Mesenchymal stem cell (in vitro differentiated cells and primary cell): ENCODE data around the gene PKNOX2.

Experiments
- DNase-seq: peaks from one replicate; pipeline ENCODE4 v3.0.0-alpha.2; 2013
- H2AFZ ChIP-seq: one replicate; pipeline ENCODE4 v1.6.1; 2013; ENCODE audit warnings: low read depth, mild to moderate bottlenecking, control low read depth, inconsistent platforms, low read length, moderate library complexity
- H2AK5ac ChIP-seq: 2 replicates; pipeline ENCODE4 v1.6.1; 2013; ENCODE audit warnings: low read length, moderate library complexity, mild to moderate bottlenecking, inconsistent platforms; ENCODE audit not compliant: severe bottlenecking
- H2BK120ac ChIP-seq: one replicate; pipeline ENCODE4 v1.6.1; 2013; ENCODE audit warnings: low read depth, mild to moderate bottlenecking, inconsistent platforms, low read length, moderate library complexity
- H2BK12ac ChIP-seq, 2 experiments: one replicate each; pipeline ENCODE4 v1.6.1; 2013; ENCODE audit warnings: inconsistent platforms in 2 of 2, low read length in 2 of 2, mild to moderate bottlenecking in 2 of 2, moderate library complexity in 2 of 2, control low read depth in 1 of 2
- H2BK15ac ChIP-seq: one replicate; pipeline ENCODE4 v1.6.1; 2013; ENCODE audit warnings: mild to moderate bottlenecking, low read depth, inconsistent platforms; ENCODE audit not compliant: poor library complexity, severe bottlenecking
- H2BK5ac ChIP-seq: 2 replicates; pipeline ENCODE4 v1.6.1; 2013; ENCODE audit warnings: low read depth, mild to moderate bottlenecking, low read length, control low read depth, inconsistent platforms; ENCODE audit not compliant: poor library complexity, severe bottlenecking
- H3K14ac ChIP-seq, 2 experiments: one replicate each; pipeline ENCODE4 v1.6.1; 2013; ENCODE audit warnings: inconsistent platforms in 2 of 2, low read length in 2 of 2, control low read depth in 1 of 2, mild to moderate bottlenecking in 1 of 2, moderate library complexity in 1 of 2
- H3K18ac ChIP-seq, 2 experiments: one replicate each; pipeline ENCODE4 v1.6.1; 2013; ENCODE audit warnings: inconsistent platforms in 2 of 2, low read length in 2 of 2, control low read depth in 1 of 2, low read depth in 1 of 2, mild to moderate bottlenecking in 1 of 2
- H3K23ac ChIP-seq, 2 experiments: one replicate each; pipeline ENCODE4 v1.6.1; 2013; ENCODE audit warnings: inconsistent platforms in 2 of 2, low read length in 2 of 2, mild to moderate bottlenecking in 2 of 2, moderate library complexity in 2 of 2, control low read depth in 1 of 2
- H3K27ac ChIP-seq: 2 replicates; pipeline ENCODE4 v1.5.1; 2013; ENCODE audit warnings: mild to moderate bottlenecking, moderate library complexity, low read length, control low read depth, inconsistent platforms; ENCODE audit not compliant: poor library complexity, severe bottlenecking
- H3K27me3 ChIP-seq, 2 experiments: 2 replicates each; pipeline versions ENCODE4 v1.6.1 to v1.7.0; 2013; ENCODE audit warnings: low read length in 2 of 2, mild to moderate bottlenecking in 2 of 2, moderate library complexity in 2 of 2, control low read depth in 1 of 2, inconsistent platforms in 1 of 2; ENCODE audit not compliant: control insufficient read depth in 1 of 2, insufficient read depth in 1 of 2
- H3K36me3 ChIP-seq, 2 experiments: 2 replicates each; pipeline versions ENCODE4 v1.6.1 to v1.7.0; 2013; ENCODE audit warnings: low read length in 2 of 2, control low read depth in 1 of 2, inconsistent platforms in 1 of 2, low read depth in 1 of 2, mild to moderate bottlenecking in 1 of 2; ENCODE audit not compliant: insufficient read depth in 2 of 2, control insufficient read depth in 1 of 2
- H3K4ac ChIP-seq, 2 experiments: one replicate each; pipeline ENCODE4 v1.6.1; 2013; ENCODE audit warnings: inconsistent platforms in 2 of 2, low read length in 2 of 2, mild to moderate bottlenecking in 2 of 2, moderate library complexity in 2 of 2, control low read depth in 1 of 2, low read depth in 1 of 2
- H3K4me1 ChIP-seq: 2 replicates; pipeline ENCODE4 v1.6.1; 2013; ENCODE audit warnings: low read depth, low read length, control low read depth; ENCODE audit not compliant: control insufficient read depth, insufficient read depth
- H3K4me2 ChIP-seq: 2 replicates; pipeline ENCODE4 v1.6.1; 2013; ENCODE audit warnings: low read length, mild to moderate bottlenecking, inconsistent platforms; ENCODE audit not compliant: poor library complexity, severe bottlenecking
- H3K4me3 ChIP-seq, 2 experiments: 2 replicates each; pipeline versions ENCODE4 v1.5.1 to v1.7.0; 2013; ENCODE audit warnings: low read length in 2 of 2, mild to moderate bottlenecking in 2 of 2, control low read depth in 1 of 2, low read depth in 1 of 2; ENCODE audit not compliant: insufficient read depth in 1 of 2
- H3K79me1 ChIP-seq: replicated peaks from 2 replicates; pipeline ENCODE4 v1.6.1; 2013; ENCODE audit warnings: mild to moderate bottlenecking, control low read depth, low read length, inconsistent platforms; ENCODE audit not compliant: poor library complexity, severe bottlenecking
- H3K9ac ChIP-seq: 2 replicates; pipeline ENCODE4 v1.7.0; 2013; ENCODE audit warnings: mild to moderate bottlenecking, low read length, moderate library complexity
- H3K9me3 ChIP-seq: 2 replicates; pipeline ENCODE4 v1.7.0; 2013; ENCODE audit warnings: mild to moderate bottlenecking, low read length; ENCODE audit not compliant: control insufficient read depth
- H4K8ac ChIP-seq: one replicate; pipeline ENCODE4 v1.6.1; 2013; ENCODE audit warnings: inconsistent platforms, mild to moderate bottlenecking, low read length, moderate library complexity
- H4K91ac ChIP-seq: one replicate; pipeline ENCODE4 v1.6.1; 2013; ENCODE audit warnings: mild to moderate bottlenecking, low read length, inconsistent platforms
- WGBS: methylation state at CpG from one replicate; pipeline ENCODE4 v1.1.7; 2013; ENCODE audit warnings: mixed read lengths; 5-methylcytosine and 5-hydroxymethylcytosine counted together

Gene PKNOX2

DNA sequence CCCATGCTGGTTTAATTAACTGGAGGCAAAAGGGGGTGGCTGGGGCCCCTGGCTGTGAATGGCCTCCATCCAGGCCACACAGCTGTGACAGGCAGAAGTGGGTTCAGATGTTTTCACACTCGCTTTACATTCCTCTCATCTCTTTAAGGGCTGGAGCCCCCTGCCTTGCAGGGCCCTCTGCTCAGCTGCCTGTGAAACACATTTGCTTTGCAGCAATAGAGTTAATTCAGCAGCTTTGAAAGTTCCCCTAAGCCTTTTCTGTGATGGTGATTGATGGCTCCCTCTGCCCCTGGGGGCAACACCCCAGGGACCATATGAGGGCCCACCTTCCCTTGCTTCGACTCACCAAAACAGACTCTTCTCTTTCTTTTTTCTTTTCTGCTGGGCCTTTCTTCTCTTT lies 192.2 kb downstream of the PKNOX2 start:
- no peak overlapping the region for H4K8ac ChIP-seq
- no peak overlapping the region for H2BK15ac ChIP-seq
- no peak overlapping the region for H3K14ac ChIP-seq
- peaks cover 31% of the 10 kb centered on the region for H3K4me1 ChIP-seq
- no peak overlapping the region for H4K91ac ChIP-seq
- H2AK5ac ChIP-seq: no peak overlapping the region
- no peaks in the 10 kb centered on the region for H3K9me3 ChIP-seq
- no peak overlapping the region for H3K23ac ChIP-seq
- peaks cover 0 to 64% of the 10 kb centered on the region in 2 experiments for H3K36me3 ChIP-seq
- no peak overlapping the region for H3K9ac ChIP-seq
- no peak overlapping the region for H3K18ac ChIP-seq
- peak overlapping the region; percentile 2 for H3K27ac ChIP-seq
- H3K4ac ChIP-seq: no peak overlapping the region
- H3K4me3 ChIP-seq: no peak overlapping the region
- no peak overlapping the region for H2BK12ac ChIP-seq
- no peak overlapping the region for H3K4me2 ChIP-seq
- H2AFZ ChIP-seq: no peak overlapping the region
- 26% methylated on average over 2 of the region's 2 CpGs for WGBS
- DNase-seq: no peak
- no peak overlapping the region for H2BK5ac ChIP-seq
- peaks cover 21% of the 10 kb centered on the region for H3K79me1 ChIP-seq
- H2BK120ac ChIP-seq: no peak overlapping the region
- H3K27me3 ChIP-seq: peaks cover 0 to 35% of the 10 kb centered on the region in 2 experiments

DNA sequence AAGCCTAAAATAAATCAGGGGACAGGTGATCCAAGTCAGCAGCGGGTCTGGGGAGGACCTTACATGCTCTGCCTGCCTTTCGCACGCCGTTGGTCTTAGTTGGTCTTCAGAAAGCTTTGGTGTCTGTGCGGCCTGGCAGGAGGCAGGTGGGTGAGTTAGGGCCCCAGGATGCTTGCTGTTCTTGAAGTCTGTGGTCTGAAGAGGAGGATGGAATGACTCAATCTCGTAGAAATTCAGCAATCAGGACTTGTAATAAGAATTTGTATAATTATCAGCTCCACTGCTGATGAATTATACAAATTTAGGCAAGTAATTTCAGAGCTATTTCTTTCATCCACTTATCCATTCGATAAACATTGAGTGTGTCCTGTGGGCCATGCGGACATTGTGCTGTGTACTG lies 193.0 kb downstream of the PKNOX2 start:
- Histone ChIP-seq H3K27me3 (peaks cover 0 to 28% of the 10 kb centered on the region in 2 experiments), H3K9me3 (no peaks in the 10 kb centered on the region), H2AFZ (no peak overlapping the region), H3K4me2 (no peak overlapping the region), H3K18ac (no peak overlapping the region), H3K23ac (no peak overlapping the region), H2BK120ac (no peak overlapping the region), H3K9ac (no peak overlapping the region), H2BK12ac (no peak overlapping the region), H3K36me3 (peaks cover 0 to 61% of the 10 kb centered on the region in 2 experiments), H3K4ac (no peak overlapping the region), H2BK5ac (no peak overlapping the region), H3K14ac (no peak overlapping the region), H3K4me1 (peaks cover 31% of the 10 kb centered on the region), H2BK15ac (no peak overlapping the region), H4K91ac (no peak overlapping the region), H3K79me1 (peaks cover 21% of the 10 kb centered on the region), H2AK5ac (peak overlapping the region; percentile 55), H3K4me3 (no peak overlapping the region), H4K8ac (no peak overlapping the region), H3K27ac (peak overlapping the region; percentile 4)
- DNase-seq: no peak
- 76% methylated on average over 5 of the region's 8 CpGs for WGBS

DNA sequence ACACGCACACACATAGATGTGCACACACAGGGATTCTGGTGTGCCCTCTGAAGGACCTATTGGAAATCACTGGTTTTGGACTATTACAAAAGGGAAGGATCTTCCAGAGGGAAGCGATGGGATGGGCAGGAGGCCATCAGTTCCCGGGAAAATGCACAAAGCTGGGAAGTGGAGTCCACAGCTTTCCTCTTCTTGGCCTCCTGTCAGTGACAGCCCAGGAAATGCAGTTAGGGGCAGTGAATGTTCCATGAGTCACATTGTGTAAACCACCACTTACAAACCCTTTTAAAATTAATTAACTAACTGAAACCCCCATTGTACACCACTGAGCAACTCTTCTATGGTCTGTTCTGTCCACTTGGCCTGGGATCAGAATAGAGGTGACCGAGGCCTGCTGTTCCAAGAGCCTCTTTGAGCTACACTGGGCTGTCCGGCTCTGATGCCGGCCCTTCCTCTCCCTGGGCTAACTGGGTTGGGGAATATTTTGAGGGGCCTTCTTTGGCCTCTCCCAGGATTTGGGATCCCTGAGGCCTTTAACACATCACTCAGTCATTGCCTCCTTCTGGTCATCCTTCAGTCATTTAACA lies 193.8 kb downstream of the PKNOX2 start:
- H2AK5ac ChIP-seq: no peak overlapping the region
- no peak overlapping the region for H3K9ac ChIP-seq
- no peak overlapping the region for H2AFZ ChIP-seq
- no peak overlapping the region for H4K91ac ChIP-seq
- H3K4ac ChIP-seq: no peak overlapping the region
- peak; percentile 64 for DNase-seq
- no peak overlapping the region for H3K4me2 ChIP-seq
- H3K23ac ChIP-seq: no peak overlapping the region
- H3K14ac ChIP-seq: no peak overlapping the region
- H3K18ac ChIP-seq: no peak overlapping the region
- H2BK12ac ChIP-seq: peak overlapping the region in 1 of 2 experiments; percentile 72
- no peak overlapping the region for H4K8ac ChIP-seq
- WGBS: 50% methylated on average over 5 of the region's 6 CpGs
- no peak overlapping the region for H2BK120ac ChIP-seq
- H3K36me3 ChIP-seq: peaks cover 0 to 60% of the 10 kb centered on the region in 2 experiments
- H2BK15ac ChIP-seq: no peak overlapping the region
- no peak overlapping the region for H3K4me3 ChIP-seq
- peaks cover 31% of the 10 kb centered on the region for H3K4me1 ChIP-seq
- no peaks in the 10 kb centered on the region for H3K9me3 ChIP-seq
- H2BK5ac ChIP-seq: no peak overlapping the region
- H3K27ac ChIP-seq: peak overlapping the region; percentile 4
- H3K79me1 ChIP-seq: peaks cover 21% of the 10 kb centered on the region
- peaks cover 0 to 21% of the 10 kb centered on the region in 2 experiments for H3K27me3 ChIP-seq

DNA sequence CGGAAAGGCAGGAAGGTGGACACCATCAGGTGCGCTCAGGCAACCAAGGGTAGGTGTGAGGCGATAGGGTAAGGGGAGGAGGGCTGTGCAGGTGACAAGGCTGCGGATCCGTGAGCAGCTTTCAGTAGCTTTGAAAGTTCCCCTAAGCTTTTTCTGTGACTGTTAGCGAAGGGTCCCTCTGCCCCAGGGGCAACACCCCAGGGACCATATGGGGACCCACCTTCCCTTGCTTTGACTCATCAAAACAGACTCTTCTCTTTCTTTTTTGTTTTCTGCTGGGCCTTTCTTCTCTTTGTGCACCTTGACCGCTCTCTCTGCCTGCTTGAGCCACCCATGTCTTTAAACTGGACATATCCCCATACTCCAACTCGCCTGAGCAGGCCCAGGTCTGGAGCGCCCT lies 194.6 kb downstream of the PKNOX2 start:
- no peak overlapping the region for H3K9ac ChIP-seq
- no peak overlapping the region for H2BK120ac ChIP-seq
- no peak overlapping the region for H3K4me3 ChIP-seq
- WGBS: 99% methylated on average over 9 of the region's 9 CpGs
- no peak overlapping the region for H3K23ac ChIP-seq
- H2BK5ac ChIP-seq: no peak overlapping the region
- H3K27ac ChIP-seq: no peak overlapping the region
- peaks cover 0 to 14% of the 10 kb centered on the region in 2 experiments for H3K27me3 ChIP-seq
- H4K91ac ChIP-seq: no peak overlapping the region
- peak overlapping the region; percentile 7 to 72 for H2BK12ac ChIP-seq
- no peaks in the 10 kb centered on the region for H3K9me3 ChIP-seq
- H3K4me1 ChIP-seq: peaks cover 37% of the 10 kb centered on the region
- no peak overlapping the region for H2AFZ ChIP-seq
- H3K4me2 ChIP-seq: no peak overlapping the region
- H3K4ac ChIP-seq: no peak overlapping the region
- peaks cover 0 to 55% of the 10 kb centered on the region in 2 experiments for H3K36me3 ChIP-seq
- peaks cover 22% of the 10 kb centered on the region for H3K79me1 ChIP-seq
- H3K14ac ChIP-seq: peak overlapping the region in 1 of 2 experiments; percentile 71
- peak overlapping the region in 1 of 2 experiments; percentile 68 for H3K18ac ChIP-seq
- no peak overlapping the region for H2BK15ac ChIP-seq
- no peak overlapping the region for H4K8ac ChIP-seq
- H2AK5ac ChIP-seq: no peak overlapping the region
- no peak for DNase-seq
